ENCODE measurements around the gene SSH3. TPM values are rescaled to one million over a fixed set of nuclear protein-coding genes. Genes with fewer than 3 reads are reported as not detected.

SSH3 gene
- total RNA-seq, 1 experiment from 2014 or later = 5.5 TPM

DNA sequence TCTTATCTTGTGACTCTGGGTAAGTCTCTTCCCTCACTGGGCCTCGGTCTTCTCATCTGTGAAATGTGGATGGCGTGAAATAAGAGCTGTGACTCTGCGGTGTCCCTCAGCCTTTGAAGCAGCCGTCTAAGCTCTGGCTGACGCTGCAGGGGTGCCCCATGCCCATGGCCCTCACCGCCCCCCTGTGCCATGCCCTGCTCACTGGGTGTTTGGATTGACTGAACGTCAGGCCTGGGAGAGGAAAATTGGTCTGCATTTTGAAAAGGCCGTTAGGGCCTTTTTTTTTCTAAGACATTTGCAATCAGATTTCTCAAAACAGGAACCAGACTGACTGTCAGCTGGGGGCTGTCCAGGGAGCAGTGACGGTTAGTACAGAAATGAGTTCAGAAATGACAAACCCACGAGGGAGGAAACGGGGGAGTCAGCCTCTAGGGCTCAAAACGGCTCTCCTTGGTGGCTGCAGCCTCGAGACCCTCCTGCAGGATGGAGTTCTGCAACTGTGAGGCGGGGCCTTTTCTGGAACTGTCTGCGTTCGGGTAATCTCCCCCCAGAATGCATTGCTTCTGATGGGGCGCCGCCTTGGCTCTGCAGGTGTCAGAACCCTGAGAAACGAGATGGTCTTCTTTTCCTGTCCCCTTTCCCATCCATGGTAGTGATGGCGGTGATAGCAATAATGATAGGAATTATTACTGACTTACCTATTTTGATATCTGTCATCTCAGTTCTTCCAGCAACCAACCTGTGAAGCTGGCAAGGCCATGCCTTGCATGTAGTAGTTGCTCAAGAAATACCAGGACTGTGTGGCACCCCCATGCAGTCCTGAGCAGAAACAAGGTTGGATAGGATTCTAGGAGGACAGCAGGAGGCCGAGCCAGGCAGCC lies 35.0 kb upstream of the SSH3 start:
- H3K4me1 ChIP-seq (ENCODE audit: insufficient read depth, low read length, poor library complexity, severe bottlenecking) = peaks cover 68% of the 10 kb centered on the region
- ChIA-PET CTCF (interaction anchor here (1.2 kb wide), 1 partner anchor 49 kb away, joined by 4 read pairs; no protein-coding TSS in a partner anchor), POLR2A (ENCODE audit: low non-redundant PET) (interaction anchor here (0.7 kb wide), 1 partner anchor 15 kb away, joined by 3 read pairs; no protein-coding TSS in a partner anchor)
- H3K9me3 ChIP-seq (ENCODE audit: low read depth, low read length, poor library complexity, severe bottlenecking) = no peaks in the 10 kb centered on the region
- H3K27ac ChIP-seq (ENCODE audit: low read depth, low read length, poor library complexity, severe bottlenecking) = peak overlapping the region; percentile 83
- intact Hi-C loops (cut with micrococcal nuclease; ENCODE audit: unreplicated experiment) = no loop called here
- H3K4me3 ChIP-seq (ENCODE audit: low read depth, low read length, poor library complexity, severe bottlenecking) = peak overlapping the region; percentile 95
- DNase-seq (ENCODE audit: low spot score) = no peak
- no peaks in the 10 kb centered on the region for H3K27me3 ChIP-seq (replicated peaks; ENCODE audit: insufficient read depth, low read depth, low read length, poor library complexity)
- peaks cover 21% of the 10 kb centered on the region for H3K36me3 ChIP-seq (ENCODE audit: insufficient read depth, low read length, poor library complexity, severe bottlenecking)
- no peak for TF ChIP-seq CTCF (conservative IDR thresholded peaks at IDR 0.05; ENCODE audit: low read depth, low read length)
- TF ChIP-seq EZH2 (IDR thresholded peaks at IDR 0.05; ENCODE audit: borderline replicate concordance, low read depth, low read length, poor library complexity, severe bottlenecking) = no peak
- no TSS peak for BruUV-seq (replicated peaks)

GRCh38 chr11:67268962-67269268 lies 34.4 kb upstream of the SSH3 start:
- intact Hi-C loops (cut with micrococcal nuclease; ENCODE audit: unreplicated experiment) = no loop called here
- peaks cover 74% of the 10 kb centered on the region for H3K4me1 ChIP-seq (ENCODE audit: insufficient read depth, low read length, poor library complexity, severe bottlenecking)
- no peaks in the 10 kb centered on the region for H3K27me3 ChIP-seq (replicated peaks; ENCODE audit: insufficient read depth, low read depth, low read length, poor library complexity)
- peaks cover 21% of the 10 kb centered on the region for H3K36me3 ChIP-seq (ENCODE audit: insufficient read depth, low read length, poor library complexity, severe bottlenecking)
- POLR2A ChIA-PET (ENCODE audit: low non-redundant PET) = no interaction called here
- CTCF ChIA-PET = no interaction called here
- BruUV-seq (replicated peaks) = no TSS peak
- TF ChIP-seq CTCF (conservative IDR thresholded peaks at IDR 0.05; ENCODE audit: low read depth, low read length) (no peak), EZH2 (IDR thresholded peaks at IDR 0.05; ENCODE audit: borderline replicate concordance, low read depth, low read length, poor library complexity, severe bottlenecking) (no peak)
- H3K9me3 ChIP-seq (ENCODE audit: low read depth, low read length, poor library complexity, severe bottlenecking) = no peaks in the 10 kb centered on the region
- no peak for DNase-seq (ENCODE audit: low spot score)
- peak overlapping the region; percentile 83 for H3K27ac ChIP-seq (ENCODE audit: low read depth, low read length, poor library complexity, severe bottlenecking)
- no peak overlapping the region for H3K4me3 ChIP-seq (ENCODE audit: low read depth, low read length, poor library complexity, severe bottlenecking)

DNA sequence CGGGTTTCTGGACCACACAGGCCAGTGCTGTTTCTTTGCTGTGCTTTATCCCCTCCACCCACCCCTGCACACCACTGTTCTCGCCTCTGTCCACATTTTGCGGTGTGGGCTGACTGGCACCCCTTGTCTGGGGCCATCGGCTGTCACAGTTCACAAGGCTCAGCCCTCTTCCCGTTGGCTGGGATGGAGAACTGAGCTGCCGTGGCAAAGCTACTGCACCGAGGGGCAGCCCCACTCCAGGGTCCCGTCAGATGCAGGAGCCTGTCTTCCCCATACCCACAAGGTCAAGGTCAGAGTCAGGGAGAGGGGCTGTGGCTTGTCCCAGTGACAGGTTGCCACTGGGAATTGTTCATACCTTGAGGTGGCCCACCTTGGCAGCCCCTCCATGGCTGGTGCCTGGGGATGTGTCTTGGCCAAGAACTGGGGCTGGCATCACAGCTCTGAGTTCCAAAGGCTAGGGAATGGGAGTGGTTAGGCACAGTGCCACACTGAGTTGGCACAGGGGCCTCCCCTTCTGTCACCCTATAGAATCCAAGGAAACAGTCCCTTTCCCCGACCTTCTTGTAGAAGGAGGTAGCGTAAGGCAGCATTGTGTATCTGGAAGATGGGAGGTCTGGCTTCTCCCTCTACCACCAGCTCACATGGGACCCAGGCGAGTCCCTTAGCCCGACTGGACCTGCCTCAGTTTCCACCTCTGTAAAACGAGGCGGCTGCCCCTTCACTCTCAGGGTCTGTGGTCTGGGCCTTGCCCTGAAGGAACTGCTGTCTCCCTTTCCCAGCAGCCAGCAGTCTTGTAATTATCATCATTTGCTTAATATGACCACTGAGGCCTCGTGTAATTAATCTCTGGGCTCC lies 33.7 kb upstream of the SSH3 start:
- peaks cover 79% of the 10 kb centered on the region for H3K4me1 ChIP-seq (ENCODE audit: insufficient read depth, low read length, poor library complexity, severe bottlenecking)
- peak overlapping the region; percentile 32 for H3K4me3 ChIP-seq (ENCODE audit: low read depth, low read length, poor library complexity, severe bottlenecking)
- ChIA-PET CTCF (interaction anchor here (0.9 to 1.3 kb wide), 2 partner anchors 8 to 48 kb away, joined by 3 to 8 read pairs; no protein-coding TSS in a partner anchor), POLR2A (ENCODE audit: low non-redundant PET) (no interaction called here)
- no TSS peak for BruUV-seq (replicated peaks)
- peak overlapping the region; percentile 83 for H3K27ac ChIP-seq (ENCODE audit: low read depth, low read length, poor library complexity, severe bottlenecking)
- TF ChIP-seq CTCF (conservative IDR thresholded peaks at IDR 0.05; ENCODE audit: low read depth, low read length) = no peak
- TF ChIP-seq EZH2 (IDR thresholded peaks at IDR 0.05; ENCODE audit: borderline replicate concordance, low read depth, low read length, poor library complexity, severe bottlenecking) = no peak
- intact Hi-C loops (cut with micrococcal nuclease; ENCODE audit: unreplicated experiment) = loop anchor here (2.0 kb wide), 1 partner anchor 19 kb away; the partner anchor contains the start of gene ANKRD13D
- H3K9me3 ChIP-seq (ENCODE audit: low read depth, low read length, poor library complexity, severe bottlenecking) = no peaks in the 10 kb centered on the region
- peaks cover 22% of the 10 kb centered on the region for H3K36me3 ChIP-seq (ENCODE audit: insufficient read depth, low read length, poor library complexity, severe bottlenecking)
- no peaks in the 10 kb centered on the region for H3K27me3 ChIP-seq (replicated peaks; ENCODE audit: insufficient read depth, low read depth, low read length, poor library complexity)
- DNase-seq (ENCODE audit: low spot score) = peak; percentile 85

All from A673 (cell line).